Ishikawa (cell line): ENCODE results near the gene SLC24A4.

Experiments
- CEBPB ChIP-seq: IDR thresholded peaks from 2 replicates; pipeline ENCODE4 v1.6.1; 2012
- CREB1 ChIP-seq: IDR thresholded peaks from 2 replicates; pipeline ENCODE4 v1.6.1; 2012; ENCODE audit warnings: low read depth
- EGR1 ChIP-seq: IDR thresholded peaks from 2 replicates; pipeline ENCODE4 v1.6.1; 2012
- EP300 ChIP-seq: IDR thresholded peaks from 2 replicates; pipeline ENCODE4 v1.6.1; 2012; ENCODE audit warnings: borderline replicate concordance
- FOXM1 ChIP-seq: IDR thresholded peaks from 2 replicates; pipeline ENCODE4 v1.6.1; 2012; ENCODE audit warnings: low read depth, borderline replicate concordance
- MAX ChIP-seq: IDR thresholded peaks from 2 replicates; pipeline ENCODE4 v1.6.1; 2012
- NFIC ChIP-seq: IDR thresholded peaks from 2 replicates; pipeline ENCODE4 v1.6.1; 2012
- RAD21 ChIP-seq: IDR thresholded peaks from 2 replicates; pipeline ENCODE4 v1.6.1; 2012; ENCODE audit warnings: low read depth
- REST ChIP-seq: IDR thresholded peaks from 2 replicates; pipeline ENCODE4 v1.6.1; 2012; ENCODE audit warnings: low read depth, mild to moderate bottlenecking
- TAF1 ChIP-seq: IDR thresholded peaks from 2 replicates; pipeline ENCODE4 v1.6.1; 2012; ENCODE audit warnings: low read depth, mild to moderate bottlenecking
- TCF12 ChIP-seq: IDR thresholded peaks from 2 replicates; pipeline ENCODE4 v1.6.1; 2012; ENCODE audit warnings: low read depth
- TEAD4 ChIP-seq: IDR thresholded peaks from 2 replicates; pipeline ENCODE4 v1.6.1; 2012
- USF1 ChIP-seq: IDR thresholded peaks from 2 replicates; pipeline ENCODE4 v1.6.1; 2012
- YY1 ChIP-seq: IDR thresholded peaks from 2 replicates; pipeline ENCODE4 v1.6.1; 2012; ENCODE audit warnings: low read depth
- ZBTB7A ChIP-seq: IDR thresholded peaks from 2 replicates; pipeline ENCODE4 v1.6.1; 2012; ENCODE audit warnings: low read depth

SLC24A4 gene

GRCh38 chr14:92383805-92384204, 60.8 kb downstream of the SLC24A4 start:
- TF ChIP-seq MAX (no peak), EP300 (no peak), REST (no peak), YY1 (no peak), TCF12 (no peak), TEAD4 (no peak), RAD21 (no peak), NFIC (no peak), TAF1 (no peak), EGR1 (no peak)

GRCh38 chr14:92384461-92385133, 61.6 kb downstream of the SLC24A4 start:
- TF ChIP-seq CEBPB (no peak), RAD21 (no peak), YY1 (no peak), TCF12 (no peak), EP300 (no peak), REST (no peak), ZBTB7A (no peak), USF1 (no peak), TEAD4 (no peak), MAX (no peak), NFIC (no peak)

GRCh38 chr14:92385561-92385960, 62.6 kb downstream of the SLC24A4 start:
- TF ChIP-seq REST (no peak), YY1 (no peak), TEAD4 (no peak), NFIC (no peak), CREB1 (no peak), ZBTB7A (no peak), EP300 (no peak), EGR1 (no peak), USF1 (no peak), FOXM1 (no peak), CEBPB (no peak), MAX (no peak), RAD21 (no peak), TAF1 (no peak), TCF12 (no peak)

- no peak for TF ChIP-seq NFIC
- no peak for TF ChIP-seq CEBPB
- no peak for TF ChIP-seq REST
- TF ChIP-seq CREB1: no peak
- no peak for TF ChIP-seq RAD21
- no peak for TF ChIP-seq TAF1
- TF ChIP-seq MAX: no peak
- no peak for TF ChIP-seq YY1
- TF ChIP-seq EP300: no peak
- TF ChIP-seq TCF12: no peak
- no peak for TF ChIP-seq EGR1
- no peak for TF ChIP-seq FOXM1
- no peak for TF ChIP-seq TEAD4
These were observed 63.2 kb downstream of the SLC24A4 start for GRCh38 chr14:92386165-92386564.
